Kidney (tissue), 14 donors: ENCODE measurements around the gene TAX1BP3. TPM values are rescaled to one million over a fixed set of nuclear protein-coding genes. Genes with fewer than 3 reads are reported as not detected.
A peak's percentile ranks its signal among the peaks of the same experiment; 100 is the strongest.

Source experiments
- DNase-seq, 5 donors: peaks; one replicate each; pipeline ENCODE4 v3.0.0-alpha.2; 2013 to 2020
- FAIRE-seq: peaks from 2 replicates; lab custom pipeline; 2012; peaks lifted over from hg19 to GRCh38; lab: Jason Lieb, UNC
- H3K27ac ChIP-seq, 2 donors: one replicate each; pipeline ENCODE4 v1.7.0; 2013; ENCODE audit warnings: low read depth in 2 of 2, low read length in 2 of 2, inconsistent platforms in 1 of 2
- H3K27me3 ChIP-seq: one replicate; pipeline ENCODE4 v1.7.1; 2013; ENCODE audit warnings: low read length, inconsistent platforms; ENCODE audit not compliant: control insufficient read depth, insufficient read depth
- H3K36me3 ChIP-seq, 3 donors: one replicate each; pipeline versions ENCODE4 v1.7.0 to v1.7.1; 2013; ENCODE audit warnings: low read length in 3 of 3, control low read depth in 1 of 3, inconsistent platforms in 1 of 3; ENCODE audit not compliant: insufficient read depth in 3 of 3, control insufficient read depth in 2 of 3
- H3K4me1 ChIP-seq, 3 donors: one replicate each; pipeline versions ENCODE4 v1.7.0 to v1.7.1; 2013; ENCODE audit warnings: low read length in 3 of 3, inconsistent platforms in 1 of 3, low read depth in 1 of 3; ENCODE audit not compliant: control insufficient read depth in 2 of 3, insufficient read depth in 2 of 3
- H3K4me3 ChIP-seq, 3 donors: one replicate each; pipeline versions ENCODE4 v1.7.0 to v1.8.1; 2013; ENCODE audit warnings: low read length in 3 of 3, control low read depth in 1 of 3, inconsistent platforms in 1 of 3
- H3K9ac ChIP-seq, 3 donors: one replicate each; pipeline versions ENCODE4 v1.7.0 to v1.7.1; 2013; ENCODE audit warnings: low read length in 3 of 3, control low read depth in 1 of 3, inconsistent platforms in 1 of 3
- H3K9me3 ChIP-seq, 3 donors: one replicate each; pipeline versions ENCODE4 v1.7.0 to v1.7.1; 2013; ENCODE audit warnings: low read length in 3 of 3, control low read depth in 1 of 3, inconsistent platforms in 1 of 3; ENCODE audit not compliant: control insufficient read depth in 2 of 3, insufficient read depth in 1 of 3
- CTCF ChIP-seq: IDR thresholded peaks from 3 replicates; pipeline ENCODE4 v1.5.1; 2012; ENCODE audit warnings: mild to moderate bottlenecking, moderate library complexity, borderline replicate concordance; ENCODE audit not compliant: insufficient read depth; ENCODE audit errors: extremely low read depth
- intact Hi-C: fragments of 100-400 bp; cut with DNase I; formaldehyde crosslinking; loops from one replicate; pipeline ENCODE4 v1.11.1; 2022
- polyA plus RNA-seq: library from polyadenylated mRNA; stranded (reverse); fragments of 350-450 nt; fragmentation: Illumina TruSeq; extraction: RNeasy Lipid Tissue Mini Kit (QIAGEN cat#74804); gene quantifications from one replicate; pipeline ENCODE4 v1.2.3, GENCODE V29; 2014; ENCODE audit warnings: low read depth, low replicate concordance; ENCODE audit not compliant: insufficient read depth
- total RNA-seq: library from RNA; stranded (reverse); fragmentation: NEBNext Ultra II Directional; extraction: Animal tissue kit (Norgen Biotek cat#: 25700); gene quantifications from one replicate; pipeline ENCODE4 v1.2.1, GENCODE V29; 2021
- donor health status: control.
- donor health status: control.
- donor health status: control.
- donor health status: control.
- donor health status: control.
- donor health status: DM: yes; HTN: yes; CAD: no.
- donor health status: Normal renal cell carcinoma (clear cell type).

TAX1BP3 gene
- total and polyA plus RNA-seq, 2 donors from 2014 or later, result 128 to 158 TPM

DNA sequence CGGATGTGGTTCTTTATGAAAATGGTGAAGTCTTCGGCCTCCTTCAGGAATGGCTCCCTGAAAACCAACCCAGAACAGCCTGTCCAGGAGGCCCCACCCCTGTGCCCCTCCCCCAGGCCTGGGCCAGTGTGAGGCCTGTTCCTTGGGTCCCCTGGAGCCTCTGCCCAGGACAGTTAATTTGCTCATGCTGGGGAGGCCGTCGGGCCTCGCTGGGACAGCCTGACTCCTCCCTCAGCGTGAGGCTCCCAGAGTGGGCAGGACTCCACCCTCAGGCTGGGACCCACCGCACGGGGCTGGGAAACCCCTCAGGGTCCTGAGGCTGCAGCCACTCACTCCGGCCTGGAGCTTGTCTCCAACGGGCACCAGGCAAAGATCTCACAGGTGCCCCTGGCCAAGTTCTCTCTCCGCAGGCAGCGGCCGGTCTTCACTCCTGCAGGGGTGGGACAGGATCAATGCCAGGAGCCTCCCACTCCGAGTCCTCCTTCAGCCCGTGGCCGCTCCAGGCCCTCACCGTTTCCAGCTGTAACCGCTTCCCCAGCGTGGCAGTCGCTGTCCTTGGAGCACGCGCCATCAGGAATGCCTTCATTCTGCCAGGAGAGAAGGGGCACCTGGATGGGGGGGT lies 21.8 kb upstream of the TAX1BP3 start:
- no peak overlapping the region for H3K9ac ChIP-seq
- H3K4me3 ChIP-seq, result no peak overlapping the region
- H3K4me1 ChIP-seq, result no peaks in the 10 kb centered on the region
- no peak for TF ChIP-seq CTCF
- H3K9me3 ChIP-seq, result no peaks in the 10 kb centered on the region
- FAIRE-seq (no peak), DNase-seq (peak in 1 of 5 donors; percentile 64)
- intact Hi-C loops, result no loop called here
- H3K27me3 ChIP-seq, result no peaks in the 10 kb centered on the region
- no peak overlapping the region for H3K27ac ChIP-seq
- no peaks in the 10 kb centered on the region for H3K36me3 ChIP-seq

GRCh38 chr17:3689262-3690093 lies 21.1 kb upstream of the TAX1BP3 start:
- Histone ChIP-seq H3K36me3 (no peaks in the 10 kb centered on the region), H3K4me1 (no peaks in the 10 kb centered on the region), H3K27me3 (peaks cover 3% of the 10 kb centered on the region), H3K4me3 (no peak overlapping the region), H3K27ac (no peak overlapping the region), H3K9ac (no peak overlapping the region), H3K9me3 (no peaks in the 10 kb centered on the region)
- DNase-seq (peak in 1 of 5 donors; percentile 43), FAIRE-seq (no peak)
- intact Hi-C loops, result no loop called here
- TF ChIP-seq CTCF, result no peak

DNA sequence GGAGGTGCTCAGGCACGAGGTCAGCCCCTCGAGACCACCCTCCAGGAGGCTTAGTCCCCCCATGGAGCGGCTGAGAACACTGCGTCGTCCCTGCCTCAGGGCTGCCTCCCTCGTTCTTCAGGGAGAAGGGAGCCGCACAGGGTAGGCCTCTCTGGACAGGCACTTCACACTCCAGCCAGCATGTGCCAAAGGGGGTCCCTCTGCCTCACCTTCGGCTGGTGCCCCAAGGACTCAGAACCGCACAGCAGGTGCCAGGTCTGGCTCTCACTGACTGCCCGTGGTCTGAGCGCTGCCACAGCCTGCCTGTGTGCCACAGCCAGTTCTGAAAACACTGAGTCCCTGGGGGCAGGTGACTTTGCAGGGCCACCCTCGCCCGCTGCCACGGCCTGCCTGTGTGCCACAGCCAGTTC lies 20.5 kb upstream of the TAX1BP3 start:
- no peak for TF ChIP-seq CTCF
- DNase-seq (peak in 1 of 5 donors; percentile 59), FAIRE-seq (no peak)
- Histone ChIP-seq H3K9me3 (no peaks in the 10 kb centered on the region), H3K9ac (no peak overlapping the region), H3K27me3 (peaks cover 3% of the 10 kb centered on the region), H3K4me1 (no peaks in the 10 kb centered on the region), H3K27ac (no peak overlapping the region), H3K4me3 (no peak overlapping the region), H3K36me3 (no peaks in the 10 kb centered on the region)
- intact Hi-C loops, result no loop called here
